Keratinocyte (primary cell): ENCODE results near the gene ADRA1B.

Source experiments
- CTCF ChIP-seq, 3 experiments: IDR thresholded peaks in 1 of 3; conservative IDR thresholded peaks in 1 of 3; optimal IDR thresholded peaks in 1 of 3; 2 replicates in 2 of 3; 3 replicates in 1 of 3; pipeline versions ENCODE3 to v1.5.1; 2011; ENCODE audit warnings: low read length in 3 of 3, mild to moderate bottlenecking in 3 of 3, moderate library complexity in 2 of 3, control low read depth in 1 of 3, inconsistent platforms in 1 of 3; ENCODE audit not compliant: insufficient read depth in 2 of 3; ENCODE audit errors: extremely low read depth in 1 of 3
- EZH2 ChIP-seq: IDR thresholded peaks from one replicate; pipeline ENCODE4 v1.6.1; 2012; ENCODE audit warnings: inconsistent platforms, mild to moderate bottlenecking, low read length, moderate library complexity

GRCh38 chr5:159929176-159929575 is 12.9 kb downstream of the ADRA1B start:
- no peak for TF ChIP-seq CTCF (optimal IDR thresholded peaks at IDR 0.05 in 1 of 3, IDR thresholded peaks at IDR 0.05 in 1 of 3, conservative IDR thresholded peaks at IDR 0.05 in 1 of 3; ENCODE audit: extremely low read depth in 1 of 3, insufficient read depth in 2 of 3, low read length in 3 of 3)
- TF ChIP-seq EZH2: no peak
